Ascending aorta (tissue), 2 donors: ENCODE results near the gene COL20A1. TPM values are rescaled to one million over a fixed set of nuclear protein-coding genes. Genes with fewer than 3 reads are reported as not detected.
"Not testable (repeated sequence)": the region's sequence is repeated elsewhere in the genome, so short reads cannot be mapped to it uniquely, and the experiment has no call there.

ENCODE experiments used
- DNase-seq, 2 donors: peaks; one replicate each; pipeline ENCODE4 v3.0.0-alpha.2; 2019; ENCODE audit warnings: low spot score in 2 of 2
- H3K27ac ChIP-seq, 2 donors: fragments of 200-600 bp; sonication (generic); one replicate each; pipeline ENCODE4 v1.5.1; 2016 to 2017; ENCODE audit warnings: mild to moderate bottlenecking in 1 of 2
- H3K27me3 ChIP-seq: fragments of 200-600 bp; sonication (generic); one replicate; pipeline ENCODE4 v1.5.1; 2017
- H3K36me3 ChIP-seq, 2 donors: fragments of 200-600 bp; sonication (generic); one replicate each; pipeline ENCODE4 v1.5.1; 2016
- H3K4me1 ChIP-seq, 2 donors: fragments of 200-600 bp; sonication (generic); one replicate each; pipeline ENCODE4 v1.5.1; 2016 to 2017; ENCODE audit warnings: mild to moderate bottlenecking in 1 of 2
- H3K4me3 ChIP-seq, 2 donors: fragments of 200-600 bp; sonication (generic); one replicate each; pipeline ENCODE4 v1.5.1; 2016 to 2017; ENCODE audit warnings: mild to moderate bottlenecking in 1 of 2
- H3K9me3 ChIP-seq, 2 donors: fragments of 200-600 bp; sonication (generic); one replicate each; pipeline ENCODE4 v1.5.1; 2016
- CTCF ChIP-seq, 3 experiments: fragments of 200-600 bp in 2 of 3; fragments of 450-650 bp in 1 of 3; sonication (generic) in 2 of 3; IDR thresholded peaks; one replicate each; pipeline ENCODE4 v1.5.1; 2016 to 2019; ENCODE audit warnings: antibody characterized with exemption in 3 of 3, mild to moderate bottlenecking in 1 of 3, moderate library complexity in 1 of 3
- intact Hi-C: fragments of 100-400 bp; cut with DNase I; formaldehyde crosslinking; loops from one replicate; pipeline ENCODE4 v1.15.1; 2023
- total RNA-seq: library from RNA; depleted of rRNA; stranded (reverse); fragments of >200 nt; gene quantifications from one replicate; pipeline ENCODE4 v1.1.0, GENCODE V29; 2016

The COL20A1 gene
- total RNA-seq, 1 donor from 2014 or later: not detected

GRCh38 chr20:63248835-63249591 lies 44.0 kb upstream of the COL20A1 start:
- H3K4me1 ChIP-seq: peaks cover 0 to 3% of the 10 kb centered on the region in 2 donors
- TF ChIP-seq CTCF (IDR thresholded peaks at IDR 0.05): no peak
- no peak overlapping the region for H3K4me3 ChIP-seq
- H3K9me3 ChIP-seq: no peaks in the 10 kb centered on the region
- no peak for DNase-seq
- peaks cover 2% of the 10 kb centered on the region for H3K27me3 ChIP-seq
- intact Hi-C loops: no loop called here
- H3K27ac ChIP-seq: no peak overlapping the region
- no peaks in the 10 kb centered on the region for H3K36me3 ChIP-seq

GRCh38 chr20:63249891-63250290 lies 43.1 kb upstream of the COL20A1 start:
- intact Hi-C loops: no loop called here
- peaks cover 8% of the 10 kb centered on the region for H3K27me3 ChIP-seq

GRCh38 chr20:63251350-63251749 lies 41.6 kb upstream of the COL20A1 start:
- H3K27ac ChIP-seq, H3K27me3 ChIP-seq, H3K4me3 ChIP-seq, H3K4me1 ChIP-seq, H3K36me3 ChIP-seq, DNase-seq, H3K9me3 ChIP-seq, intact Hi-C loops: not testable (repeated sequence)

More at GRCh38 chr20:63249891-63250290, 43.1 kb upstream of the COL20A1 start:
- TF ChIP-seq CTCF (IDR thresholded peaks at IDR 0.05): no peak
- no peak overlapping the region for H3K27ac ChIP-seq
- H3K4me3 ChIP-seq: no peak overlapping the region
- no peak for DNase-seq
- peaks cover 0 to 5% of the 10 kb centered on the region in 2 donors for H3K4me1 ChIP-seq
- no peaks in the 10 kb centered on the region for H3K9me3 ChIP-seq
- no peaks in the 10 kb centered on the region for H3K36me3 ChIP-seq

GRCh38 chr20:63252284-63252711 lies 40.7 kb upstream of the COL20A1 start:
- Histone ChIP-seq H3K36me3 (no peaks in the 10 kb centered on the region), H3K4me3 (no peak overlapping the region), H3K4me1 (peaks cover 0 to 5% of the 10 kb centered on the region in 2 donors), H3K9me3 (no peaks in the 10 kb centered on the region), H3K27ac (no peak overlapping the region), H3K27me3 (peaks cover 8% of the 10 kb centered on the region)
- no peak for TF ChIP-seq CTCF (IDR thresholded peaks at IDR 0.05)
- DNase-seq: no peak
- intact Hi-C loops: no loop called here

GRCh38 chr20:63253065-63253437 lies 39.9 kb upstream of the COL20A1 start:
- intact Hi-C loops: no loop called here
- DNase-seq: no peak
- no peaks in the 10 kb centered on the region for H3K36me3 ChIP-seq
- no peak for TF ChIP-seq CTCF (IDR thresholded peaks at IDR 0.05)
- no peaks in the 10 kb centered on the region for H3K9me3 ChIP-seq
- peaks cover 8% of the 10 kb centered on the region for H3K27me3 ChIP-seq
- H3K4me3 ChIP-seq: peak overlapping the region; percentile 39 to 53
- H3K4me1 ChIP-seq: peaks cover 0 to 5% of the 10 kb centered on the region in 2 donors
- no peak overlapping the region for H3K27ac ChIP-seq

- intact Hi-C loops: no loop called here
- no peak for TF ChIP-seq CTCF (IDR thresholded peaks at IDR 0.05)
- Histone ChIP-seq H3K36me3 (no peaks in the 10 kb centered on the region), H3K27me3 (peaks cover 8% of the 10 kb centered on the region), H3K9me3 (no peaks in the 10 kb centered on the region), H3K4me3 (peak overlapping the region; percentile 39 to 53), H3K4me1 (peaks cover 0 to 5% of the 10 kb centered on the region in 2 donors), H3K27ac (no peak overlapping the region)
- no peak for DNase-seq
Measured at GRCh38 chr20:63253438-63254231, 39.4 kb upstream of the COL20A1 start.
